NCI-H1105 (cell line): ENCODE measurements around the gene CPLX1.
"Not testable (repeated sequence)": the region's sequence is repeated elsewhere in the genome, so short reads cannot be mapped to it uniquely, and the experiment has no call there.

Experiments used
- DNase-seq: peaks from one replicate; lab custom pipeline; 2025; lab: John Stamatoyannopoulos, UW

Gene CPLX1

DNA sequence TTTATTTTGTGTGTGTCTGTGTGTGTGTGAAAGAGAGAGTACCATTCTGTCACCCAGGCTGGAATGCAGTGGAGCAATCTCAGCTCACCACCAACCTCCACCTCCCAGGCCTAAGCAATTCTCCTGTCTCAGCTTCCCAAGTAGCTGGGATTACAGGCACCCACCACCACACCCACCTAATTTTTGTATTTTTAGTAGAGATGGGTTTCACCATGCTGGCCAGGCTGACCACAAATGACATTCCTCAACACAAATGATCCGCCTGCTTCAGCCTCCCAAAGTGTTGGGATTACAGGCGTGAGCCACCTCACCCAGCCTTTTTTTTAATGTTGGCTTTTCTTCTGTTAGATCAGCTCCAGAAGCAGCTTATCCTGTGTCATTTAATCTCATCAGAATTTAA lies 50.4 kb downstream of the CPLX1 start:
- not testable (repeated sequence) for DNase-seq

DNA sequence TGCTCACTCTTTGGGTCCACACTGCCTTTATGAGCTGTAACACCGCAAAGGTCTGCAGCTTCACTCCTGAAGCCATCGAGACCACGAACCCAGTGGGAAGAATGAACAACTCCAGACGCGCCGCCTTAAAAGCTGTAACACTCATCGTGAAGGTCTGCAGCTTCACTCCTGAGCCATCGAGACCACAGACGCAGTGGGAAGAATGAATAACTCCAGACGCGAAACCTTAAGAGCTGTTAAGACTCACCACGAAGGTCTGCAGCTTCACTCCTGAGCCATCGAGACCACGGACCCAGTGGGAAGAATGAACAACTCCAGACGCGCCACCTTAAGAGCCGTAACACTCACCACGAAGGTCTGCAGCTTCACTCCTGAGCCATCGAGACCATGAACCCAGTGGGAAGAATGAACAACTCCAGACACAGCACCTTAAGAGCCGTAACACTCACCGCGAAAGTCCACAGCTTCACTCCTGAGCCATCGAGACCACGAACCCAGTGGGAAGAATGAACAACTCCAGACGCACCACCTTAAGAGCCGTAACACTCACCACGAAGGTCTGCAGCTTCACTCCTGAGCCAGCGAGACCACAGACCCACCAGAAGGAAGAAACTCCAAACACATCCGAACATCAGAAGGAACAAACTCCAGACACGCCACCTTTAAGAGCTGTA lies 51.4 kb downstream of the CPLX1 start:
- not testable (repeated sequence) for DNase-seq

DNA sequence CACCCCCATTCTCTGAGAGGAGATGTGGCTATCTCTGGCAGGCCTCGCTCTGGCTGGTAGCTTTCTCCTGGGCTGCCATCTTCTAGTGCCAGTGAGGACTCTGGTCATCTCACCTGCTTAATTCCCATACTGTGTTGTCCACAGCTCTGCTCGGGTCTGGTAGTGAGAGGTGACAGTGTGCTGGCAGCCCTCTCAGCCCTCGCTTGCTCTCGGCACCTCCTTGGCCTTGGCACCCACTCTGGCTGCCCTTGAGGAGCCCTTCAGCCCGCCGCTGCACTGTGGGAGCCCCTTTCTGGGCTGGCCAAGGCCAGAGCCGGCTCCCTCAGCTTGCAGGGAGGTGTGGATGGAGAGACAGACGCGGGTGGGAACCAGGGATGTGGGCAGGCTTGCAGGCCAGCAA lies 52.7 kb downstream of the CPLX1 start:
- no peak for DNase-seq

DNA sequence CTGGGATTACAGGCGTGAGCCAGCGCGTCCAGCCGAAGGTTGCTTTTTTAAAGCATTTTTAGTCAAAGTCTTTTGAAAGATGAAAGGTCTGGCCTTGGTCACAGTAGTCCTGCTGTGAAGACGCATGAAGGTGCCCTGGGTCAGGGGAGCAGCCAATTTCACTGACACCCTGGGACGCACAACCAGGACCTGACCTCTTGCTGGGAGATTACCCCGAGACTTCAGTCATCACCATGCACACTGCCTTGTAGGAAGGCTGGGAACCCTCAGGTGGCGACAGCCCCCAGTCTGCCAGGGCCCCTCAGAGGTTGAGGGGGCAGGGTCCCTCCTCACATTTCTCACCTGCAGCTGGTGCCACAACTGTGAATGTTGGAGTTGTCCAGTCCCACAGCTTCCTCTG lies 53.2 kb downstream of the CPLX1 start:
- no peak for DNase-seq

DNA sequence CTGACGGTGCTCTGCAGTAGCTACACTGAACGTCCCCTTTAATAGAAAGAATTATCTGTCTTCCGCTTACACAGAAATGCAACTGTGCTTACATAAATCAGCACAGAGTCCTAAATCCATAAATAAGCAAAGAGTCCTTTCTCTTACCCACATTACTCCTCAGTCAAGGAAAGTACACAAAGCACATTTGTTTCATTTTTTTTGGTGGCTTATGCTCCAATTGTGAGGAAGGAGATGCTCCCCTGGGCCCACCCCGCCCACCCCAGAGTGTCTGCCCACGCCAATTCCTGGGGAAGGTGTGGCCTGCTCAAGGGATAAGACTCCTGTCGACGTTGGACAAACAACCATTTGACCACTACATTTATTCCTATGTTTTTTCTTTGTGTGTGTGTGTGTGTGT lies 53.8 kb downstream of the CPLX1 start:
- DNase-seq = no peak

DNA sequence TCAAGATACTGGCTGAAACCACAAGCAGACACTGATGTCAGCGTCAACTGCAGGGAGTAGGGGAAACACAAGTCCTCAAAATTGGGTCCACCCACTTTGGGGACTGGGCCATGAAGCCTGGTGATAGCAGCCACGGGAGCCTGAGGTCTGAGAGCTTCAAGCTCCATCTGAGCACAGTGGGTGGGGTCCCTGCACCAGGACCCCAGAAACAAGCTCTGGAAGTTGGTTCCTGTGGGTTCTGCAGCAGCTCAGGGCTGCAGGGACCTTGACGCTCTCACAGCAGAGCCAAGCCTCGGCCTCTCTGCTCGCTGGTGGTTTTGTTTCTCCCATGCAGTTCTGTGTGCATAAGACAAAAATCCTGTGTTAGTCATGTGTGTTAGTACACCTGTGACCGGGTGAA lies 54.5 kb downstream of the CPLX1 start:
- no peak for DNase-seq

DNA sequence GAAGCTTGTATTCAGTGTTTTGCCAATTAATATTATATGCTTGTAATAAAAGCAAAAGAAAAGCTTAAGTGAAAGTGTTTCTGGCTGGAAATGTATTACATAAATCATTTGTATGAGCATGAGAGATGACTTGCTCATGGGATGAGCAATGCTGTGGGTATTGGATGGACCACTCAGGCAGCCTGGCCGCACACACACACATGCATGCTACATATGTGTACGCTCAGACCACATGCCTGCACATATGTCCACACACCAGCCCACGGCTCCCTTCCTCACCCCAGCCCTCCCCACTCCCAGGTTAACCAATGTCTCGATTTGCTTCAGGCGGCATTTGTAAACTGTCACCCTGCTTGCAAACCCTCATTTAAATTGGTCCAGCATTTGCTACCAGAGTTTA lies 55.9 kb downstream of the CPLX1 start:
- DNase-seq = no peak

DNA sequence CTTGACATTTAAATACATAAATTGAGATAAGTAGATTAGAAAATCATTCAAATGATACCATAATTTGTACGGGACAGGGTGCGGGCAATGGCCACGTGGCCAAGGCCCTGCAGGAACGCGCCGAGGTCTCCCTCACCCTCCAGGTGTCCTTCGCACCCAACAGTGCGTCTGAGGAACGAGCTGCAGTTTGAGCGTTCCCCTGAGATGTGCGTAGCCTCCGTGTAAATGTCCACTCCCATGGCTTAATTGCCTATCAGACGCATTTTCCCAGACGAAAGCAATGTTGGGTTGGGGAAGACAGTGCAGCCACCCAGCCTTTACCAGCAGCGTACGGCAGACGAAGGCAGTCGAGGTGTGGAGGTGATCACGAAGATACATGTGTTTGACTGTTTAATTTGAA lies 56.4 kb downstream of the CPLX1 start:
- DNase-seq = no peak

DNA sequence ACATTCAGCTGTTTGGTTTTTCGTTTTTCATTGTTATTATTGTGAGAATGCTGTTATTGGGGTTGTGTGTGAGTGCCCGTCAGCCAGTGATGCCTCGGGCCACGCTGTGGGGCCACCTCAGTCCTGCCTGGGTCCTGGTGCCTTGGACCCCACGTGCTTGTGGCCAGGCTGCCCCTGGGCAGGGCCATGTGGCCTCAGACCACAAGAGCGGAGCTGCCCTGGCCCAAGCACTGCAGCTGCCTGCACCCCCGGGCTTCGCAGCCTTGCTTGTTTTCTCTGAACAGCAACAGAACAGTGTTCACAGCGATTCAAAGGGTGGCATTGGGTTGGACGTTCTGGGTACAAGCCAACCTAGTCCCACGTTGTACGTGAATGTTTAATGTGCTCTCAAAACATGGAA lies 56.9 kb downstream of the CPLX1 start:
- DNase-seq = no peak

DNA sequence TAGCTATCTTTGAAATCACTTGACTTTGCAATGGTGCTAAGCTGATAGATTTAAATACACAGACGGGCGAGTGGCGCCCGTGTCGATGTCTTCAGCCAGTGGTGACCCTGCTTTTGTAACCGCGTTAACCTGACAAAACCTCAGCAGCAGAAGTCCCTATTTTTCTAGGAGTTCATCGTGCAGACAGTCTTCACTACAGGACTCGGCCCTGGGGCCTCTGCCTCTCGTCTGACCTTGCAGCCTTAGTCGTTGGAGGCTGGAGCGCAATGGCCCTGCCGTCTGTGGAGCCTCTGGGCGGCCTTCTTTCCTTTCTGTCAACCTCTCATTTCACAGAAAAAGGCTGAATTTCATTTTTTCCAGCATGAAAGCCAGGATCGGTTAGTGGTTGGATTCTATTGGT lies 57.9 kb downstream of the CPLX1 start:
- no peak for DNase-seq

DNA sequence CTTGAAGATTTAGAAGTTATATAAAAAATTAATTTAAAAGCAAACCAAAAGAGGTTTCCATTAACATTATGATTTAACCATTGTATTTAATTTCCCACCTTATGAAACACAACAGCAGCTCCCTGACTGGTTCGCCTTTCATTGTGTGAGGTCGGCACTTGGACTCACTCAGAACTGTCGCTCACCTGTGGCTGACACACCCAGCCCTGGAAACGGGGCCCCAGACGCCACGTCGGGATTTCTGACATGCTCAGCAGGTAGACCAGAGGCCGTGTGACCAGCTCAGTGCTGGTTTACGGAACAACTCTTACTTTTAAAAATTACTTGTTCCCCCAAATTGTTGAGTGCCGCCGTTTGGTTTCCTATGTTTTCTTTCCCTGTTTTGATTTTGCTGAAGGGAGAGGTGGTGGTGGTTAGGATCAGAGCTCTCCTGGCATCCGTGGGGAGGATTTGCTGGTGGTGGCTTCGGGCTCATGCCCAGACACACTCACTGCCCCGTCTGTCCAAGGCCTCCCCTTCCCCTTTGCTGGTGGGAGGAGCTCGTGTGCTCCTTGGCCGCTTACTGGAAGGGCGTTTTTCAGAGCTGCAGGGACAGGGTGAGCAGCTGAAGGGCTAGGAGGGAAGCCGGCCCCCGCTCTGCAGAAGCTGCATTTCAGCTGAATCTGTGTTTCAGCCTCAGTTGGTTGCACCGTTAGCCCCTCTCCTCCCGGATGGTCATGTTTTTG lies 59.2 kb downstream of the CPLX1 start:
- no peak for DNase-seq

DNA sequence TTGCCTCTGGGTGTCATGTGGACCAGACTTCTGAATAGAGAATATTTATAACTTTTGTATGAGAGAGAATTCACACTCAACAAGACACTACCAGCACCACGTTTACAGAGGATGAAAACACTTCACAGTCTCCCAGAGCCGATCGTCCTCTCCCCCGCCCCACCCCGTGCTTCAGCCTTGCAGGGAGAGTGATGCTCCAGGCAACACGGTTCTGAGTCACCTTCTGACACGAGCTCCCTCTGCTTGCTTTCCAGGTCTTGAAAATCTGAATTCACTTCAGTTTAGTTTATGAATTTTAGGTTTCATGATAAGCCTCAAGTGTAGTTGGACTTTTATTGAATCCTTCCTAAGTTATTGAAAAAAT lies 59.8 kb downstream of the CPLX1 start:
- DNase-seq = no peak

DNA sequence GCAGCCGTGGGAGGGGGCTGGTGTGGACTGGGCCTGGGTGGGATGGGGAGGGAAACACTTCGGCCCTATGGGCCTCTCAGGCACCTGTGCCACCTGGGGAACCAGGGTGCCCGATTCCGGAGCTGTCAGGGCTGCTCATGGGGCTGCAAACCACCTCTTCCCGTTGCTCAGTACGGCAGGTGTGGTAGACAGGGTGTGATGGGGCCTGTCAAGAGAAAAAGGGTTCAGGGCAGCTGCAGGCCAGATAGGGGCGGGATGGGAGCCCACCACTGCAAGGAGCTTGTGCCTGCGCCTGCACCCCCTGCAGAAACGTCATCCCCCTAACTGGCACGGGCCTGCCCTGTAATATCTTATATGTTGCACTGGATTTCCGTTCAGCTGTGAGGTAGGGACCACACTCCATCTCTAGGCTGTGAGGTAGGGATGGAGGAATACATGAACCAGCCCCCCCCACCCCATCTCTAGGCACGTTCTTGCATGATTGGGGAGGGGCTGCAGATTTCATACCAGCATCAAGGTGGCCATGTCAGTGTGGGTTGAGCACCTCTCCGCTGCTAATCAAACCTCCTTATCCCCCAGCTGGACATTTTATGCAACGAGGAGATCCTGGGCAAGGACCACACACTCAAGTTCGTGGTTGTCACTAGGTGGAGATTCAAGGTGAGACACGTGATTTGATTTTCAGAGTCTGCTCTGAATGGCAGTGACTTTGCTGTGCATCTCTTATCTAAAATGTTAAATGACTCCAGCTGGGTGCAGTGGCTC lies 61.3 kb downstream of the CPLX1 start:
- DNase-seq = no peak

DNA sequence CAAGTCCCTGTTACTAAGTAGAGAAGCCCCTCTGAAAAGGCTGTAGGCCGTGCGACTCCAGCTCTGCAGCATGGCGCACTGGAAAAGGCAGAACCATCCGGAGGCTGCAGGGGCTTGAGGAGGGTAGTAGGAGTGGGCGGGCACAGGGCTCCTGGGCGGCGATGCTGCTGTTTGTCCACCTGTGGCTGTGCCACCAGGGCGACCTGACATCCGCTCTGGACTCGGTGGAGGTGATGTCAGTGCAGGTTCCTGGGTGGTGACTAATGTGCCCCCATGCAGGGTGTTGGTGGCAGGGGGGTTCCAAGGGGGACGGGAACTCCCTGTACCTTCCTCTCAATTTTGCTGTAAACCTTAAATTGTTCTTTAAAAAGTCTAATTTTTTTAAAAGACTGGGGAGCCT lies 62.0 kb downstream of the CPLX1 start:
- DNase-seq = no peak

DNA sequence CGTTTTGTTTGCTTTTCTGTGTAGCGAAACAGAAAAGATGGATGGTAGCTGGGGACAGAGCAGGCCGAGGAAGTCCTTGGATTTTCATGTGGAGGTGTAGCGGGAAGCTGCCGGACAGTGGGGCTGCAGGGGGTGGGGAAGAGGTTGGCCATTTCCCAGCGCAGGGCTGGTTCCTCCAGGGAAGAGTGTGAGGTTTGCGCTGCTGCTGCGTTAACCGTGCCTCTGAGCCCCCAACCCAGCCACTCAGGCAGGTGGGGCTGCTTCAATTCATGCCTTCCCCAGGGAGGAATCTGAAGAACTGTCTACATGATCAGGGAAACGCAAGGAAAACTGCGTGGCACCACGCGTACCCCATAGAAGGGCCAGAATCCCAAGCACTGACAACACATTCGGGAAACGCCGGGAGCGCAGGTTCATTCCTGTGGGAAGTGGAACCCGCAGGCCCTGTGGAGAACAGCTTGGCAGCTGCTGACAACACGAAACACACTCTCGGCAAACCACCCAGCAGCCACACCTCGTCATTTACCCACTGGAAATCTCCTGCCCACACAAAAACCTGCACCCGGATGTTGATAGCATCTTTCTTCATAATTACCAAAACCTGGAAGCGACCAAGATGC lies 62.6 kb downstream of the CPLX1 start:
- no peak for DNase-seq

DNA sequence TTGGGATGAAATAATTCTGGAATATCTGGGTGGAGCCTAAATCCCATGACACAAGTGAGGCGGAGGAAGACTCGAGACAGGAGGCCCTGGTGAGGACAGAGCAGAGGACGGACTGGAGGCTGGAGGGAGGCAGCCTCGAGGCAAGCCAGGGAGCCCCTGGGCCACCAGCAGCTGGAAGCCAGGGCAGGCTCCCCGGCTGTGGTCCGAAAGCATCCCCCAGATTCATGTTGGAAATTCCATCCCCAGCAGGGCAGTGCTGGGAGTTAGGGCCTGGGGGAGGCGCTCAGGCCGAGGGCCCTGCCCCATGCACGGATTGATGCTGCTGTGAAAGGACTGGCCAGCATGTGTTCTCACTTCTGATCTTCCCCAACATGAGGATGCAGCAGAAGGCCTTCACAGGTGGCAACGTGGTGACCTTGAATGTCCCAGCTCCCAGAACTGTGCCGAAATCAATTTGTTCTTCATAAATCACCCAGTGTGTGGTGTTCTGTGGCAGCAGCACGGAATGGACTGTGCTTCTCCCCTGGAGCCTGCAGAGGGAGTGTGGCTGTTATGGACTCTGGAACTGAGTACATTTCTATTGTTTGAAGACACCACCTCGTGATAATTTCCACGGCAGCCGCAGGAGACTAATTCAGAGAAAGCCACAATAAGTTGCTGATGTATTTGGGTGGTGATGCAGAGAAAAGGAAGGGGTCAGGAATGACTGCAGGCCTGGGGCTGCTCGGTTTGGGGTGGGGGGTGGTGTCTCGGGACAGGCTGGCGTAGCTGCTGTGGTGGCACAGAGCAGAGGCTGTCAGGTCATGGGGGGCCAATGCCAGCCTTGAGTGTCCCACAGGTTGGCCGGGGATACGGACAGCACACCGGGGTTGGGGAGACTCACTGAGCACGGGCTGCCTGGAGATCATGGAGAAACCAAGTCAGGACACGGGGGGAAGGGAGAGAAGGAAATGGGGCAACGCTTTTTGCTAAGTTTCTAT lies 63.4 kb downstream of the CPLX1 start:
- DNase-seq = no peak

DNA sequence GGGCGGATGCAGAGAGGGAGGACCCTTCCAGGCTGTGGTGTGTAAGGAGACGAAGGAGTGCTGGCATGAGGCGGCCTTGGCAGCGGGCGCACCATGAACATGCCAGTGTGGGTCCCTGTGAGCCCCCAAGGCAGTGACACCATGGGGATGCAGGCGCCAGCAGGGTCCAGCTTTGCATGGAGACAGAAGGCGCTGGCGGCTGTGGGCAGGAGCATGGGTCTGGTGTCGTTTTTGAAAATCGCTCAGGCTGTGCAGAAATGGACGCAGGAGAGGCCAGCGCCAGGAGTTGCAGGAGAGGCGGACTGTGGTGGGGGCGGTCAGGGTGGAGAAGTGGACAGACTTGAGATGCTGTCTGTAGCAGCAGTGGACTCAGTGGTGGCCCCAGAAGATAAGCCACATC lies 64.2 kb downstream of the CPLX1 start:
- DNase-seq = no peak

DNA sequence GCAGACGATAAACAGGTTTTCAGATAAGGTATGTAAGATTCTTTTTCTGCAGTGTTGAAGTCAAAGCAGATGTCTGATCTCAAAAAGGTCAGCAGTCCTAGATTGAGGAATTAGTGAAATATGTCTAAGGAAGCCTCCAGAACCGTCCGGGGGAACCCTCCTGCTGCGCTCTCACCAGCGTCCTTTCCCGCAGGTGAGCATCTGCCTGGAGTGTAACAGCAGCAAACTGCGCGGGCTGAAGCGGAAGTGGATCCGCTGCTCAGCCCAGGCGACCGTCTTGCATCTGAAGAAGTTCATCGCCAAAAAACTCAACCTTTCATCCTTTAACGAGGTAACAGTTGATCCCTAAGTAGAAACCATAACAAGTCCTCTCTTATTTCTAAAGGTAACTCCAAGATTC lies 64.8 kb downstream of the CPLX1 start:
- DNase-seq = no peak

DNA sequence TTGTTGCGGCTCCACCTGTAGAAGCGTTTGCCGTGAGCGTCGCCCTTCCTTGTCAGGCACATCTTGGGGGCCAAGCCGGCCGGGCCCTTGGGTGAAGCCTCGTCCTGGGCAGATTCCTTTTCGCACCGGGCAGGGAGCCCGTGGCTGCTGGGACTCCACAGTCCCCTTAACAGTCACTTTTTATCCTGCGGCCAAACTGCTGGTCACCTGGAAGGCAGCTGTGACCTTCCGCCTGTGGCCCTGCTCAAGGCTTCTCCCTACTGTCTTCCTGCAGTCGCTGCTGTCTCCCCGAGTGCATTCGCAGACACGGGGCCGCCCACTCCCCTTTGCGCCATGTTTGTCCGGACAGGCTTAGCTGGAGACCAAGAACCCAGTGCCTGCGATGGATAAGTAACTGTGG lies 65.3 kb downstream of the CPLX1 start:
- no peak for DNase-seq

DNA sequence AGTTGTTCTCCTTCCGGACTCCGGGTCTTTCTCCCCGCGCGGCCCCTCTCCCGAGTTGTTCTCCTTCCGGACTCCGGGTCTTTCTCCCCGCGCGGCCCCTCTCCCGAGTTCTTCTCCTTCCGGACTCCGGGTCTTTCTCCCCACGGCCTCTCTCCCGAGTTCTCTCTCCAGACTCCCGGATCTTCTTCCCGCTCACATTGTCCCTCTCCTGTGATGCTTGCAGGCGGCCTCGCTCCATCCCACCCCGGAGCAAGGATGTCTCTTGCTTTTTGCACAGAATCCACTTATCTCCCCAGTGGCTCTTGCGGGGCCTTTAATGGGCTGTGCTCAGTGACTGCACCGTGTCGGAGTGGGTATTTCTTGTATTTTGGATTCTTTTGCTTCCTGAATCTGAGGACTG lies 66.1 kb downstream of the CPLX1 start:
- not testable (repeated sequence) for DNase-seq

DNA sequence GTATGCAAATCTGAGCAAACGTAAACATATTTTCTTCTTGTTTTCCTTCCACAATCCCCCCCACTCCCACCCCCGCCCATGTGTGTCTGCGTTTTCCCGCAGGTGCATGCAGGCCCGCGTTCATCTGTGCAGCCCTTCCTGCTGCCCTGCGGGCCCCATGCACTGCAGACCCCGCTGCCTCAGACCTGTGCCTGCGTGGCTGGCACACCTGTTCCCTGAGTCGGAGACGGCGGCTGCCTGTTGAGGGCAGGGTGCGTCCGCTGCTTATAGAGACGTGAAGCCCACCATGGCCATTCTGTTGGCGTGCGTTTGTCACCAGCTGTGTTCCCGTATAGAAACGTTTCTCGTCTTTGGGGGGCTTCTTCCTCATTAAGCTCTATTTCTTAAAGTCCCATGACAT lies 68.8 kb downstream of the CPLX1 start:
- no peak for DNase-seq
